Mucosa of descending colon (tissue), 3 donors: ENCODE data around the gene RHOT1. TPM values are rescaled to one million over a fixed set of nuclear protein-coding genes. Genes with fewer than 3 reads are reported as not detected.
A peak's percentile ranks its signal among the peaks of the same experiment; 100 is the strongest.
"Not testable (repeated sequence)": the region's sequence is repeated elsewhere in the genome, so short reads cannot be mapped to it uniquely, and the experiment has no call there.

Source experiments
- ATAC-seq: fragments of 200-7000 bp; cut with Tn5 transposase; one replicate; pipeline ENCODE4 v1.9.1; 2020; ENCODE audit warnings: mild to moderate bottlenecking, moderate library complexity
- DNase-seq, 3 donors: peaks; one replicate each; pipeline ENCODE4 v3.0.0-alpha.2; 2020
- H3K36me3 ChIP-seq: fragments of 200-600 bp; one replicate; pipeline ENCODE4 v1.8.0; 2021; ENCODE audit warnings: low read depth, mild to moderate bottlenecking
- H3K4me1 ChIP-seq: fragments of 200-600 bp; one replicate; pipeline ENCODE4 v1.8.0; 2021; ENCODE audit warnings: low read depth, mild to moderate bottlenecking
- H3K4me3 ChIP-seq: fragments of 200-600 bp; one replicate; pipeline ENCODE4 v1.8.0; 2021; ENCODE audit warnings: mild to moderate bottlenecking
- H3K9me3 ChIP-seq: fragments of 200-600 bp; one replicate; pipeline ENCODE4 v1.8.0; 2021; ENCODE audit warnings: mild to moderate bottlenecking
- intact Hi-C, 2 donors: fragments of 100-400 bp; cut with DNase I in 1 of 2; cut with micrococcal nuclease in 1 of 2; formaldehyde crosslinking; loops; one replicate each; pipeline versions ENCODE4 v1.11.0 to v1.11.1; 2022; cut with DNase I, micrococcal nuclease
- total RNA-seq, 3 donors: library from RNA; stranded (reverse); fragmentation: NEBNext Ultra II Directional in 2 of 3; extraction: Animal tissue kit (Norgen Biotek cat#: 25700) in 2 of 3; gene quantifications; one replicate each; pipeline versions ENCODE4 v1.2.1 to v1.2.4, GENCODE V29; 2021 to 2023
- TF ChIP-seq, protein P1 (sequence below): fragments of 200-600 bp; IDR thresholded peaks from one replicate; pipeline ENCODE4 v1.8.0; 2022; ENCODE audit warnings: antibody characterized with exemption, mild to moderate bottlenecking
- donor health status: DM: no; HTN: no; CAD: no; lungs with moderate emphysema.
- donor health status: DM: no; HTN: no; CAD: no.
- donor health status: DM: no; HTN: yes; CAD: no.

Gene RHOT1
- total RNA-seq, 3 donors from 2014 or later, result 21.2 to 48.6 (median 21.4) TPM

GRCh38 chr17:32136856-32137255 lies 5.4 kb upstream of the RHOT1 start:
- Histone ChIP-seq H3K4me1 (peaks cover 12% of the 10 kb centered on the region), H3K4me3 (no peak overlapping the region), H3K36me3 (no peaks in the 10 kb centered on the region), H3K9me3 (peaks cover 8% of the 10 kb centered on the region)
- TF ChIP-seq, protein P1, sequence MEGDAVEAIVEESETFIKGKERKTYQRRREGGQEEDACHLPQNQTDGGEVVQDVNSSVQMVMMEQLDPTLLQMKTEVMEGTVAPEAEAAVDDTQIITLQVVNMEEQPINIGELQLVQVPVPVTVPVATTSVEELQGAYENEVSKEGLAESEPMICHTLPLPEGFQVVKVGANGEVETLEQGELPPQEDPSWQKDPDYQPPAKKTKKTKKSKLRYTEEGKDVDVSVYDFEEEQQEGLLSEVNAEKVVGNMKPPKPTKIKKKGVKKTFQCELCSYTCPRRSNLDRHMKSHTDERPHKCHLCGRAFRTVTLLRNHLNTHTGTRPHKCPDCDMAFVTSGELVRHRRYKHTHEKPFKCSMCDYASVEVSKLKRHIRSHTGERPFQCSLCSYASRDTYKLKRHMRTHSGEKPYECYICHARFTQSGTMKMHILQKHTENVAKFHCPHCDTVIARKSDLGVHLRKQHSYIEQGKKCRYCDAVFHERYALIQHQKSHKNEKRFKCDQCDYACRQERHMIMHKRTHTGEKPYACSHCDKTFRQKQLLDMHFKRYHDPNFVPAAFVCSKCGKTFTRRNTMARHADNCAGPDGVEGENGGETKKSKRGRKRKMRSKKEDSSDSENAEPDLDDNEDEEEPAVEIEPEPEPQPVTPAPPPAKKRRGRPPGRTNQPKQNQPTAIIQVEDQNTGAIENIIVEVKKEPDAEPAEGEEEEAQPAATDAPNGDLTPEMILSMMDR, result no peak
- no peak for ATAC-seq
- intact Hi-C loops, result no loop called here
- DNase-seq, result no peak

DNA sequence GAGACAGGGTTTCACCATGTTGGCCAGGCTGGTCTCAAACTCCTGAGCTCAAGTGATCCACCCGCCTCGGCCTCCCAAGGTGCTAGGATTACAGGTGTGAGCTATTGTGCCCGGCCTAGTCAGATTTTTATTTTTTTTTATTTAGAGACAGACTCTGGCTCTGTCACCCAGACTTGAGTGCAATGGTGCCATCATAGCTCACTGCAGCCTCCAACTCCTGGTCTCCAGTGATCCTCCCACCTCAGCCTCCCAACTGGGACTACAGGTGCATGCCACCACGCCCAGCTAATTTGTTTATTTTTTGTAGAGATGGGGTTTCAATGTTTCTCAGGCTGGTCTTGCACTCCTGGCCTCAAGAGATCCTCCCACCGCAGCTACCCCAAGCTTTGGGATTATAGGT lies 2.8 kb upstream of the RHOT1 start:
- DNase-seq, H3K4me3 ChIP-seq, H3K36me3 ChIP-seq, intact Hi-C loops, ATAC-seq, H3K9me3 ChIP-seq: not testable (repeated sequence)
- H3K4me1 ChIP-seq, result peaks cover 12% of the 10 kb centered on the region

GRCh38 chr17:32141258-32141657 lies 1.0 kb upstream of the RHOT1 start:
- peak in 1 of 3 donors; percentile 59 for DNase-seq
- Histone ChIP-seq H3K4me3 (no peak overlapping the region), H3K4me1 (peaks cover 12% of the 10 kb centered on the region), H3K9me3 (no peaks in the 10 kb centered on the region), H3K36me3 (no peaks in the 10 kb centered on the region)
- intact Hi-C loops, result no loop called here
- TF ChIP-seq, protein P1, result no peak
- ATAC-seq, result no peak

DNA sequence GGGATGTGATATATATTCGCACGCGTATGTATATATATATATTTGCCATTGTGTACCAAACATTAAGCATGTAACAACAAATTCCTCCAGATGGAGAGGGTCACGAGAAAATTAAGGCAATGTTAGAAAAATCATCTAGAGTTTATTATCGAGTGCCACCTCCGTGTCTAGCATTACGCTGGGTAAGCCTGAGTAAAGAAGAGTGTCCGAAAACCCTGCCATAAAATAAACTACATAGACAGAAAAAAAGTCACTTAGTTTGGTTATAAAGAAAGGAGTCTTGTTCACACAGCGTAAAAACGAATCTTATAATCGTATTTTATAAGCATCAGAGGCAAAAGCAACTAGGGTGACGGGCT lies 644 bp upstream of the RHOT1 start:
- Histone ChIP-seq H3K4me3 (peak overlapping the region; percentile 70), H3K4me1 (peaks cover 12% of the 10 kb centered on the region), H3K36me3 (no peaks in the 10 kb centered on the region), H3K9me3 (no peaks in the 10 kb centered on the region)
- intact Hi-C loops, result no loop called here
- DNase-seq, result no peak
- no peak for ATAC-seq
- TF ChIP-seq, protein P1, result no peak

- peak; percentile 49 for ATAC-seq
- DNase-seq, result peak; percentile 68 to 76 (median 73)
- TF ChIP-seq, protein P1, result no peak
- Histone ChIP-seq H3K4me1 (peaks cover 12% of the 10 kb centered on the region), H3K4me3 (peak overlapping the region; percentile 70), H3K9me3 (no peaks in the 10 kb centered on the region), H3K36me3 (no peaks in the 10 kb centered on the region)
- intact Hi-C loops, result no loop called here
Observed at GRCh38 chr17:32142857-32143526, 690 bp downstream of the RHOT1 start.

DNA sequence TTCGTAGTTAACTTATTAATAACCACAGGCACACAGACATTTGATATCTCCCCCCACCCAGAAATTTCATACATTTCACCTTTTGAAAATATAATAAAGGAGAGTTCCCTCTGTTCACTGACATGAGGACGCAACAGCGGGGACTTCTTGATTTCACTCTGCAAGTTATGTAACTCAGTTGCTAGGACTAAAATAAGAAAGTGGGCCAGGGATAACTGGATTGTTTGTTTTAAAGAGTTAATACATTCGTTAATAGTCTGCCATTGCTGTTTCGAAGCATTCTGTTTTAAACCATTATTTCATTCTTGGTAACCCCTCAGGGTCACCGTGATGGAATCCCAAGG lies 1.2 kb downstream of the RHOT1 start:
- Histone ChIP-seq H3K36me3 (no peaks in the 10 kb centered on the region), H3K4me1 (peaks cover 12% of the 10 kb centered on the region), H3K4me3 (no peak overlapping the region), H3K9me3 (no peaks in the 10 kb centered on the region)
- DNase-seq (no peak), ATAC-seq (no peak)
- intact Hi-C loops, result no loop called here
- TF ChIP-seq, protein P1, result no peak

- ATAC-seq, H3K36me3 ChIP-seq, H3K4me1 ChIP-seq, H3K9me3 ChIP-seq, H3K4me3 ChIP-seq, intact Hi-C loops, DNase-seq: not testable (repeated sequence)
Observed at GRCh38 chr17:32144442-32144841, 2.1 kb downstream of the RHOT1 start.
